ENCODE measurements around the gene RHOT1.

Gene RHOT1

DNA sequence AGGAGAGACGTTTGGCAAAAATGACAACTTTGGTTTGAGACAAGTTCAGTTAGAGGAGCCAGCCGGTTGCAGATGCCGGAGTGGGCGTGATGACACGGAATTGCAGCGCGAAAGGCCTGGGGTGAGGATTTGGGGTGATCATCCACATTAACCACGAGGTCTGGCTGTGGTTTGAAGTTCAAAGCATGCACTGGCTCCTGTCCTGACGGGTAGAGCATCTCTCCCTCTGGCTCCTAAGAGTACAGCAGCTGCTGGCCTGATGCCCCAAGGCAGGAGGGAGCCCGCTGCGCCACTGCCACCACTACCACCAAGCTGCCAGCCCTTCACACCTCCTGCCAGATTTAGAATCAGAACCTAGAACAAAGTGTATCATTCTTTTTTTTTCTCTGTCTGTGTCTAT is 127.1 kb downstream of the RHOT1 start:
- ATAC-seq, result no peak
- no peak for TF ChIP-seq ZNF565 (CRISPR knock-in tag; conservative IDR thresholded peaks at IDR 0.05; ENCODE audit: low read depth)
- TF ChIP-seq ARNTL (CRISPR knock-in tag; IDR thresholded peaks at IDR 0.05; ENCODE audit: borderline replicate concordance, low read depth), result no peak
- TF ChIP-seq, protein P1, sequence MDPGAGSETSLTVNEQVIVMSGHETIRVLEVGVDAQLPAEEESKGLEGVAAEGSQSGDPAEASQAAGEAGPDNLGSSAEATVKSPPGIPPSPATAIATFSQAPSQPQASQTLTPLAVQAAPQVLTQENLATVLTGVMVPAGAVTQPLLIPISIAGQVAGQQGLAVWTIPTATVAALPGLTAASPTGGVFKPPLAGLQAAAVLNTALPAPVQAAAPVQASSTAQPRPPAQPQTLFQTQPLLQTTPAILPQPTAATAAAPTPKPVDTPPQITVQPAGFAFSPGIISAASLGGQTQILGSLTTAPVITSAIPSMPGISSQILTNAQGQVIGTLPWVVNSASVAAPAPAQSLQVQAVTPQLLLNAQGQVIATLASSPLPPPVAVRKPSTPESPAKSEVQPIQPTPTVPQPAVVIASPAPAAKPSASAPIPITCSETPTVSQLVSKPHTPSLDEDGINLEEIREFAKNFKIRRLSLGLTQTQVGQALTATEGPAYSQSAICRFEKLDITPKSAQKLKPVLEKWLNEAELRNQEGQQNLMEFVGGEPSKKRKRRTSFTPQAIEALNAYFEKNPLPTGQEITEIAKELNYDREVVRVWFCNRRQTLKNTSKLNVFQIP (CRISPR knock-in tag; IDR thresholded peaks at IDR 0.05; ENCODE audit: borderline replicate concordance, low read depth), result no peak
- no peak for TF ChIP-seq TOX (CRISPR knock-in tag; IDR thresholded peaks at IDR 0.05; ENCODE audit: borderline replicate concordance)
- TF ChIP-seq, protein P2, sequence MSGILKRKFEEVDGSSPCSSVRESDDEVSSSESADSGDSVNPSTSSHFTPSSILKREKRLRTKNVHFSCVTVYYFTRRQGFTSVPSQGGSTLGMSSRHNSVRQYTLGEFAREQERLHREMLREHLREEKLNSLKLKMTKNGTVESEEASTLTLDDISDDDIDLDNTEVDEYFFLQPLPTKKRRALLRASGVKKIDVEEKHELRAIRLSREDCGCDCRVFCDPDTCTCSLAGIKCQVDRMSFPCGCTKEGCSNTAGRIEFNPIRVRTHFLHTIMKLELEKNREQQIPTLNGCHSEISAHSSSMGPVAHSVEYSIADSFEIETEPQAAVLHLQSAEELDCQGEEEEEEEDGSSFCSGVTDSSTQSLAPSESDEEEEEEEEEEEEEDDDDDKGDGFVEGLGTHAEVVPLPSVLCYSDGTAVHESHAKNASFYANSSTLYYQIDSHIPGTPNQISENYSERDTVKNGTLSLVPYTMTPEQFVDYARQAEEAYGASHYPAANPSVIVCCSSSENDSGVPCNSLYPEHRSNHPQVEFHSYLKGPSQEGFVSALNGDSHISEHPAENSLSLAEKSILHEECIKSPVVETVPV (CRISPR knock-in tag; IDR thresholded peaks at IDR 0.05), result no peak
- no peak for TF ChIP-seq CSDC2 (CRISPR knock-in tag; IDR thresholded peaks at IDR 0.05)
- TF ChIP-seq ZFP30 (CRISPR knock-in tag; IDR thresholded peaks at IDR 0.05), result no peak
- no peak for TF ChIP-seq OSR1 (CRISPR knock-in tag; IDR thresholded peaks at IDR 0.05)
- no peak for TF ChIP-seq ZFP3 (CRISPR knock-in tag; IDR thresholded peaks at IDR 0.05)
- TF ChIP-seq ZC3H10 (CRISPR knock-in tag; IDR thresholded peaks at IDR 0.05), result no peak
- no peak for TF ChIP-seq PPARA (CRISPR knock-in tag; IDR thresholded peaks at IDR 0.05; ENCODE audit: borderline replicate concordance)
- no peak for TF ChIP-seq GLIS3 (CRISPR knock-in tag; IDR thresholded peaks at IDR 0.05)
- no peak for TF ChIP-seq ZNF70 (CRISPR knock-in tag; IDR thresholded peaks at IDR 0.05)
- no peak for TF ChIP-seq ZNF8 (CRISPR knock-in tag; IDR thresholded peaks at IDR 0.05)
- TF ChIP-seq ISL1 (CRISPR knock-in tag; IDR thresholded peaks at IDR 0.05), result no peak
- no peak for TF ChIP-seq TCF4 (CRISPR knock-in tag; IDR thresholded peaks at IDR 0.05; ENCODE audit: borderline replicate concordance)
- TF ChIP-seq BACH2 (CRISPR knock-in tag; IDR thresholded peaks at IDR 0.05; ENCODE audit: borderline replicate concordance), result no peak

DNA sequence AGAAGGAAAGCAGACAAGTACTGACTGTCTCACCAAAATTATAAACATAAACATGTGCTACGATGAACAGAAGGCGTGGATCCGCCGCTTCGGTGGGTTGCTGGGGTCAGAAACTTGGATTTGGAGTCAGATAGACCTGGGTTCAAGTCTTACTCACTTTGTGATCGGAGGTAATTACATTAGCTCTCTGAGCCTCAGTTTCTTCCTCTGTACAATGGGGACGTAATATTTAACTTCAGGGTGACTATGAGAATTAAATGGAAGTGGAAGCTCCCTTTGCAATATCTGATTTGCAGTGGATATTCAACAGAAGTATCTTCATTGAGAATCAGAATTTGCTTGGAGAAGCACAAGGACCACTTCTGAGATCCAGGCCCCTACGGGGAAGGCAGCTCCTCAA is 129.5 kb downstream of the RHOT1 start:
- TF ChIP-seq, protein P1 (CRISPR knock-in tag; IDR thresholded peaks at IDR 0.05; ENCODE audit: borderline replicate concordance, low read depth), result no peak
- TF ChIP-seq OSR1 (CRISPR knock-in tag; IDR thresholded peaks at IDR 0.05) (no peak), BACH2 (CRISPR knock-in tag; IDR thresholded peaks at IDR 0.05; ENCODE audit: borderline replicate concordance) (no peak), RARB (CRISPR knock-in tag; IDR thresholded peaks at IDR 0.05) (no peak), PPARA (CRISPR knock-in tag; IDR thresholded peaks at IDR 0.05; ENCODE audit: borderline replicate concordance) (no peak), ISL1 (CRISPR knock-in tag; IDR thresholded peaks at IDR 0.05) (no peak)
- TF ChIP-seq, protein P2 (CRISPR knock-in tag; IDR thresholded peaks at IDR 0.05), result no peak
- TF ChIP-seq, protein P3, sequence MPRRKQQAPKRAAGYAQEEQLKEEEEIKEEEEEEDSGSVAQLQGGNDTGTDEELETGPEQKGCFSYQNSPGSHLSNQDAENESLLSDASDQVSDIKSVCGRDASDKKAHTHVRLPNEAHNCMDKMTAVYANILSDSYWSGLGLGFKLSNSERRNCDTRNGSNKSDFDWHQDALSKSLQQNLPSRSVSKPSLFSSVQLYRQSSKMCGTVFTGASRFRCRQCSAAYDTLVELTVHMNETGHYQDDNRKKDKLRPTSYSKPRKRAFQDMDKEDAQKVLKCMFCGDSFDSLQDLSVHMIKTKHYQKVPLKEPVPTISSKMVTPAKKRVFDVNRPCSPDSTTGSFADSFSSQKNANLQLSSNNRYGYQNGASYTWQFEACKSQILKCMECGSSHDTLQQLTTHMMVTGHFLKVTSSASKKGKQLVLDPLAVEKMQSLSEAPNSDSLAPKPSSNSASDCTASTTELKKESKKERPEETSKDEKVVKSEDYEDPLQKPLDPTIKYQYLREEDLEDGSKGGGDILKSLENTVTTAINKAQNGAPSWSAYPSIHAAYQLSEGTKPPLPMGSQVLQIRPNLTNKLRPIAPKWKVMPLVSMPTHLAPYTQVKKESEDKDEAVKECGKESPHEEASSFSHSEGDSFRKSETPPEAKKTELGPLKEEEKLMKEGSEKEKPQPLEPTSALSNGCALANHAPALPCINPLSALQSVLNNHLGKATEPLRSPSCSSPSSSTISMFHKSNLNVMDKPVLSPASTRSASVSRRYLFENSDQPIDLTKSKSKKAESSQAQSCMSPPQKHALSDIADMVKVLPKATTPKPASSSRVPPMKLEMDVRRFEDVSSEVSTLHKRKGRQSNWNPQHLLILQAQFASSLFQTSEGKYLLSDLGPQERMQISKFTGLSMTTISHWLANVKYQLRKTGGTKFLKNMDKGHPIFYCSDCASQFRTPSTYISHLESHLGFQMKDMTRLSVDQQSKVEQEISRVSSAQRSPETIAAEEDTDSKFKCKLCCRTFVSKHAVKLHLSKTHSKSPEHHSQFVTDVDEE (CRISPR knock-in tag; IDR thresholded peaks at IDR 0.05), result no peak
- TF ChIP-seq, protein P4, sequence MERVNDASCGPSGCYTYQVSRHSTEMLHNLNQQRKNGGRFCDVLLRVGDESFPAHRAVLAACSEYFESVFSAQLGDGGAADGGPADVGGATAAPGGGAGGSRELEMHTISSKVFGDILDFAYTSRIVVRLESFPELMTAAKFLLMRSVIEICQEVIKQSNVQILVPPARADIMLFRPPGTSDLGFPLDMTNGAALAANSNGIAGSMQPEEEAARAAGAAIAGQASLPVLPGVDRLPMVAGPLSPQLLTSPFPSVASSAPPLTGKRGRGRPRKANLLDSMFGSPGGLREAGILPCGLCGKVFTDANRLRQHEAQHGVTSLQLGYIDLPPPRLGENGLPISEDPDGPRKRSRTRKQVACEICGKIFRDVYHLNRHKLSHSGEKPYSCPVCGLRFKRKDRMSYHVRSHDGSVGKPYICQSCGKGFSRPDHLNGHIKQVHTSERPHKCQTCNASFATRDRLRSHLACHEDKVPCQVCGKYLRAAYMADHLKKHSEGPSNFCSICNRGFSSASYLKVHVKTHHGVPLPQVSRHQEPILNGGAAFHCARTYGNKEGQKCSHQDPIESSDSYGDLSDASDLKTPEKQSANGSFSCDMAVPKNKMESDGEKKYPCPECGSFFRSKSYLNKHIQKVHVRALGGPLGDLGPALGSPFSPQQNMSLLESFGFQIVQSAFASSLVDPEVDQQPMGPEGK (CRISPR knock-in tag; IDR thresholded peaks at IDR 0.05; ENCODE audit: borderline replicate concordance), result no peak
- ATAC-seq, result no peak

Measured in SK-N-SH treated with all-trans-retinoic acid at 6 μM for 48 hours (cell line).